HepG2 (cell line): ENCODE data around the gene UBXN2A. TPM values are rescaled to one million over a fixed set of nuclear protein-coding genes. Genes with fewer than 3 reads are reported as not detected.

Source experiments
- ARNT2 ChIP-seq: sonication (generic); formaldehyde crosslinking; IDR thresholded peaks from 2 replicates; pipeline ENCODE4 v1.8.0; 2022; ENCODE audit warnings: mild to moderate bottlenecking, low read depth, missing genetic modification reagents, moderate library complexity
- ELF1 ChIP-seq: sonication (generic); formaldehyde crosslinking; IDR thresholded peaks from 2 replicates; pipeline ENCODE4 v1.4.0; 2020; ENCODE audit warnings: missing genetic modification reagents
- HOXD1 ChIP-seq: sonication (generic); formaldehyde crosslinking; IDR thresholded peaks from 2 replicates; pipeline ENCODE4 v1.5.0; 2020; ENCODE audit warnings: missing genetic modification reagents
- RBFOX2 ChIP-seq: fragments of 200-400 bp; formaldehyde crosslinking; IDR thresholded peaks from 2 replicates; pipeline ENCODE4 v1.6.1; 2017; ENCODE audit warnings: low read depth, mild to moderate bottlenecking, low read length
- SATB2 ChIP-seq: sonication (generic); formaldehyde crosslinking; IDR thresholded peaks from 2 replicates; pipeline ENCODE4 v1.5.0; 2020; ENCODE audit warnings: missing genetic modification reagents
- TCF12 ChIP-seq, 2 experiments: fragments of 450-650 bp in 1 of 2; sonication (generic) in 1 of 2; formaldehyde crosslinking in 1 of 2; IDR thresholded peaks; 2 replicates each; pipeline versions ENCODE4 v1.6.1 to v1.8.0; 2017 to 2022; ENCODE audit warnings: antibody characterized with exemption in 1 of 2, mild to moderate bottlenecking in 1 of 2, missing genetic modification reagents in 1 of 2, moderate library complexity in 1 of 2
- THRA ChIP-seq: sonication (generic); formaldehyde crosslinking; IDR thresholded peaks from 2 replicates; pipeline ENCODE4 v1.4.0; 2020; ENCODE audit warnings: missing genetic modification reagents, borderline replicate concordance
- ZHX1 ChIP-seq: sonication (generic); formaldehyde crosslinking; IDR thresholded peaks from 2 replicates; pipeline ENCODE4 v1.8.1; 2022; ENCODE audit warnings: low read depth, mild to moderate bottlenecking, missing genetic modification reagents
- ZKSCAN8 ChIP-seq: IDR thresholded peaks from 2 replicates; pipeline ENCODE4 v1.6.1; 2016; ENCODE audit warnings: borderline replicate concordance, missing genetic modification reagents, missing compliant biosample characterization
- ZNF160 ChIP-seq: sonication (generic); formaldehyde crosslinking; IDR thresholded peaks from 2 replicates; pipeline ENCODE4 v1.8.0; 2022; ENCODE audit warnings: mild to moderate bottlenecking, inconsistent platforms, missing genetic modification reagents
- ZNF430 ChIP-seq: sonication (generic); formaldehyde crosslinking; IDR thresholded peaks from 2 replicates; pipeline ENCODE4 v1.9.0; 2021; ENCODE audit warnings: mild to moderate bottlenecking, missing genetic modification reagents
- ZNF549 ChIP-seq: sonication (generic); formaldehyde crosslinking; IDR thresholded peaks from 2 replicates; pipeline ENCODE4 v1.5.0; 2020; ENCODE audit warnings: missing genetic modification reagents
- ZNF552 ChIP-seq: sonication (generic); formaldehyde crosslinking; IDR thresholded peaks from 2 replicates; pipeline ENCODE4 v1.9.0; 2022; ENCODE audit warnings: missing genetic modification reagents, mild to moderate bottlenecking, borderline replicate concordance
- ZNF569 ChIP-seq: sonication (generic); formaldehyde crosslinking; IDR thresholded peaks from 2 replicates; pipeline ENCODE4 v1.5.0; 2020; ENCODE audit warnings: mild to moderate bottlenecking, missing genetic modification reagents, moderate library complexity, borderline replicate concordance
- ZNF615 ChIP-seq: sonication (generic); formaldehyde crosslinking; IDR thresholded peaks from 2 replicates; pipeline ENCODE4 v1.5.0; 2020; ENCODE audit warnings: mild to moderate bottlenecking, missing genetic modification reagents, borderline replicate concordance
- ZNF616 ChIP-seq: sonication (generic); formaldehyde crosslinking; IDR thresholded peaks from 2 replicates; pipeline ENCODE4 v1.5.0; 2020; ENCODE audit warnings: low read depth, mild to moderate bottlenecking, missing genetic modification reagents
- ZNF770 ChIP-seq: sonication (generic); formaldehyde crosslinking; IDR thresholded peaks from 2 replicates; pipeline ENCODE4 v1.5.0; 2020; ENCODE audit warnings: mild to moderate bottlenecking, missing genetic modification reagents
- ZNF788 ChIP-seq: sonication (generic); formaldehyde crosslinking; IDR thresholded peaks from 2 replicates; pipeline ENCODE4 v1.5.0; 2020; ENCODE audit warnings: mild to moderate bottlenecking, missing genetic modification reagents, borderline replicate concordance
- polyA plus RNA-seq, 8 experiments: library from polyadenylated mRNA; depleted of rRNA in 3 of 8; stranded (reverse) in 7 of 8; unstranded in 1 of 8; fragments of >200 nt; fragmentation: Illumina TruSeq in 4 of 8; extraction: Trizol in 4 of 8; gene quantifications; 2 replicates each; pipeline versions ENCODE4 v1.2.1 to v1.2.3, GENCODE V29; 2011 to 2016; ENCODE audit warnings: low read depth in 4 of 8, missing spikeins in 1 of 8, mixed read lengths in 1 of 8; ENCODE audit not compliant: insufficient read depth in 1 of 8
- total RNA-seq, 5 experiments: library from RNA; depleted of rRNA; stranded (reverse); fragments of >200 nt; fragmentation: Illumina TruSeq; extraction: Trizol; gene quantifications; 2 replicates each; pipeline ENCODE4 v1.2.3, GENCODE V29; 2016; ENCODE audit warnings: low read depth in 1 of 5
- TF ChIP-seq, protein P1 (sequence below): sonication (generic); formaldehyde crosslinking; IDR thresholded peaks from 2 replicates; pipeline ENCODE4 v1.8.1; 2023; ENCODE audit warnings: missing genetic modification reagents, mild to moderate bottlenecking, borderline replicate concordance
- TF ChIP-seq, protein P2 (sequence below): sonication (generic); formaldehyde crosslinking; IDR thresholded peaks from 2 replicates; pipeline ENCODE4 v1.9.0; 2022; ENCODE audit warnings: low read depth, missing genetic modification reagents
- TF ChIP-seq, protein P3 (sequence below): sonication (generic); formaldehyde crosslinking; IDR thresholded peaks from 2 replicates; pipeline ENCODE4 v1.8.0; 2022; ENCODE audit warnings: mild to moderate bottlenecking, missing genetic modification reagents, moderate library complexity

Gene UBXN2A
- total and polyA plus RNA-seq, 2 of the 13 experiments (the other 11 are each of a cell fraction or from before 2014, with no cell fraction given), result 8.3 to 20.9 TPM

DNA sequence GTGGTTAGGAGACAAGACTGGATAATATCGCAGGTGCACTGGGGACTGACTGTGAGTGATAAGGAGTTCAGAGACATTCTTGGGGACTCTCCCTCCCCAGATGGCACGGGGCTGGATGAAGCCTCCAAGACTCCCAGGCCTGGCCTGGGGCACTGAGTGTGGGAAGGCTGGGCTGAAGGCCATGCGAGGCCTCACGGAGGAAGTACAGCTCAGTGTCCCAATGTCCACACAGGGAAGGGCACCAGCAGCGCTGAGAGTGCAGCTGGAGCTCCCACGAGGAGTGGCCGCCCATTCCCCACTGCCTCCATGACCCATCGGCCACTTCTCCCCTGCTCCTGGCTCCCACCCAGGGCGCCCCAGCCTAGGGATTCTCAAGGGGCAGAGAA is 76.1 kb downstream of the UBXN2A start (continued):
- TF ChIP-seq ZNF430 (CRISPR knock-in tag) (no peak), RBFOX2 (no peak; the same call in 1 of the 2 replicates), ELF1 (CRISPR knock-in tag) (no peak; the same call in 1 of the 2 replicates), THRA (CRISPR knock-in tag) (no peak), ARNT2 (CRISPR knock-in tag) (no peak), ZNF569 (CRISPR knock-in tag) (no peak), ZNF770 (no peak), ZNF615 (CRISPR knock-in tag) (no peak), ZKSCAN8 (CRISPR knock-in tag) (no peak), TCF12 (IDR thresholded peaks at IDR 0.05) (no peak), TCF12 (CRISPR knock-in tag; IDR thresholded peaks at IDR 0.05) (no peak), ZHX1 (no peak), ZNF549 (CRISPR knock-in tag) (no peak), ZNF552 (CRISPR knock-in tag) (no peak), ZNF788 (CRISPR knock-in tag) (no peak), SATB2 (CRISPR knock-in tag) (no peak), ZNF616 (CRISPR knock-in tag) (no peak), ZNF160 (CRISPR knock-in tag) (no peak), HOXD1 (no peak)
- TF ChIP-seq, protein P1, sequence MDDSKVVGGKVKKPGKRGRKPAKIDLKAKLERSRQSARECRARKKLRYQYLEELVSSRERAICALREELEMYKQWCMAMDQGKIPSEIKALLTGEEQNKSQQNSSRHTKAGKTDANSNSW (CRISPR knock-in tag), result no peak
- TF ChIP-seq, protein P2, sequence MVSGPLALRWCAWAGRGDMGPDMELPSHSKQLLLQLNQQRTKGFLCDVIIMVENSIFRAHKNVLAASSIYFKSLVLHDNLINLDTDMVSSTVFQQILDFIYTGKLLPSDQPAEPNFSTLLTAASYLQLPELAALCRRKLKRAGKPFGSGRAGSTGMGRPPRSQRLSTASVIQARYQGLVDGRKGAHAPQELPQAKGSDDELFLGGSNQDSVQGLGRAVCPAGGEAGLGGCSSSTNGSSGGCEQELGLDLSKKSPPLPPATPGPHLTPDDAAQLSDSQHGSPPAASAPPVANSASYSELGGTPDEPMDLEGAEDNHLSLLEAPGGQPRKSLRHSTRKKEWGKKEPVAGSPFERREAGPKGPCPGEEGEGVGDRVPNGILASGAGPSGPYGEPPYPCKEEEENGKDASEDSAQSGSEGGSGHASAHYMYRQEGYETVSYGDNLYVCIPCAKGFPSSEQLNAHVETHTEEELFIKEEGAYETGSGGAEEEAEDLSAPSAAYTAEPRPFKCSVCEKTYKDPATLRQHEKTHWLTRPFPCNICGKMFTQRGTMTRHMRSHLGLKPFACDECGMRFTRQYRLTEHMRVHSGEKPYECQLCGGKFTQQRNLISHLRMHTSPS (CRISPR knock-in tag), result no peak
- TF ChIP-seq, protein P3, sequence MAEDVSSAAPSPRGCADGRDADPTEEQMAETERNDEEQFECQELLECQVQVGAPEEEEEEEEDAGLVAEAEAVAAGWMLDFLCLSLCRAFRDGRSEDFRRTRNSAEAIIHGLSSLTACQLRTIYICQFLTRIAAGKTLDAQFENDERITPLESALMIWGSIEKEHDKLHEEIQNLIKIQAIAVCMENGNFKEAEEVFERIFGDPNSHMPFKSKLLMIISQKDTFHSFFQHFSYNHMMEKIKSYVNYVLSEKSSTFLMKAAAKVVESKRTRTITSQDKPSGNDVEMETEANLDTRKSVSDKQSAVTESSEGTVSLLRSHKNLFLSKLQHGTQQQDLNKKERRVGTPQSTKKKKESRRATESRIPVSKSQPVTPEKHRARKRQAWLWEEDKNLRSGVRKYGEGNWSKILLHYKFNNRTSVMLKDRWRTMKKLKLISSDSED (CRISPR knock-in tag), result no peak
